Natural killer cell treated with Interleukin-12 subunit alpha and Interleukin-12 subunit beta and Interleukin-15 and Interleukin-18, amount 100 ng/mL, for 72 hours (primary cell): ENCODE results near the gene TFIP11. TPM values are rescaled to one million over a fixed set of nuclear protein-coding genes. Genes with fewer than 3 reads are reported as not detected.
A peak's percentile ranks its signal among the peaks of the same experiment; 100 is the strongest.

Experiments used
- ATAC-seq, 2 donors: fragments of 150-1000 bp; cut with Tn5 transposase in 1 of 2; sonication (Bioruptor Pico), chemical (Tn5 transposase) in 1 of 2; 2 replicates each; pipeline ENCODE4 v1.10.0; 2021
- DNase-seq: peaks from one replicate; pipeline ENCODE4 v3.0.0; 2022; ENCODE audit warnings: low spot score
- H3K27ac Mint-ChIP-seq, 2 donors: 1 replicate in 1 of 2; 2 replicates in 1 of 2; pipeline ENCODE4 v1.8.0; 2022; ENCODE audit warnings: mixed read lengths in 2 of 2, mild to moderate bottlenecking in 1 of 2, moderate library complexity in 1 of 2
- H3K27me3 Mint-ChIP-seq, 2 donors: 1 replicate in 1 of 2; 2 replicates in 1 of 2; pipeline ENCODE4 v1.8.0; 2022; ENCODE audit warnings: mixed read lengths in 2 of 2
- H3K36me3 Mint-ChIP-seq: one replicate; pipeline ENCODE4 v1.8.0; 2022; ENCODE audit warnings: mixed read lengths
- H3K4me1 Mint-ChIP-seq, 2 donors: 1 replicate in 1 of 2; 2 replicates in 1 of 2; pipeline ENCODE4 v1.8.0; 2022; ENCODE audit warnings: low read depth in 2 of 2, mixed read lengths in 2 of 2, mild to moderate bottlenecking in 1 of 2
- H3K4me3 Mint-ChIP-seq: one replicate; pipeline ENCODE4 v1.8.0; 2022; ENCODE audit warnings: mixed read lengths
- H3K9me3 Mint-ChIP-seq: 2 replicates; pipeline ENCODE4 v1.8.0; 2022; ENCODE audit warnings: mixed read lengths
- total RNA-seq, 2 donors: library from RNA; stranded (reverse); gene quantifications; one replicate each; pipeline ENCODE4 v1.2.3, GENCODE V29; 2022

Gene TFIP11
- total RNA-seq, 2 donors from 2014 or later = 56.5 to 57.7 TPM

DNA sequence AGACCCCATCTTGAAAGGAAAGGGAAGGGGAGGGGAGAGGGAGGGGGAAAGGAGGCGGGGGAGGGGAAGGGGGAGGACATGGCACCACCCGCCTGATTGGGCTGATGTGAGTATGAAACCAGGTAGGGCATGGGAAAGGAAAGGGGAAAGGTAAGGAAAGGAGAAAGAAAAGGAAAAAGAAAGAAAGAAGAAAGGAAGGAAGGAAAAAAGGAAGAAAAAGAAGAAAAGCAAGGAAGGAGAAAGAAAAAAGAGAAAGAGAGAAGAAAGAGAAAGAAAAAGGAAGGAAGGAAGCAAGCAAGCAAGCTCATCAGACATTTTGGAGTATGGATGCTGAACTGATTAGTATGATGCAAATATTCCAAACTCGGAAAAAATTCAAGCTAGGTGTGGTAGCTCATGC is 36.0 kb upstream of the TFIP11 start:
- Mint-ChIP-seq H3K9me3 (no peaks in the 10 kb centered on the region), H3K4me1 (peaks cover 53 to 54% of the 10 kb centered on the region in 2 donors), H3K27me3 (no peaks in the 10 kb centered on the region), H3K27ac (peak overlapping the region; percentile 89 to 91), H3K4me3 (no peak overlapping the region), H3K36me3 (peaks cover 12% of the 10 kb centered on the region)
- ATAC-seq (no peak), DNase-seq (no peak)

DNA sequence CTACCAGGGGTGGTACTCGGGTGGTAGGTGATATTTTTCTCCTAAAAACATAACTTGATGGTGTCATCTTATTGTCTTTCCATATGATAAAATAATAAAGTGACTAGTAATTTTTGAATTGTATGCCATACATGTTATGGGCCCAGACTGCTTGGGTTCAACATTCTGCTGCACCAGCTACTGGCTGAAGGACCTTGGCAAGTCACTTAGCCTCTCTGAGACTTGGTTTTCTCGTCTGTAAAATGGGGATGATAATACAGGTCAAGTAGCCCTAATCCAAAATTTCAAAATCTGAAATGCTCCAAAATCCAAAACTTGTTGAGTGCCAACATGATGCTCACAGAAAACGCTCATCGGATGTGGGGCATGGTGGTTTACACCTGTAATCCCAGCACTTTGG is 35.6 kb upstream of the TFIP11 start:
- peaks cover 12% of the 10 kb centered on the region for H3K36me3 Mint-ChIP-seq
- no peaks in the 10 kb centered on the region for H3K9me3 Mint-ChIP-seq
- peaks cover 52% of the 10 kb centered on the region in 2 donors for H3K4me1 Mint-ChIP-seq
- ATAC-seq (no peak), DNase-seq (no peak)
- no peaks in the 10 kb centered on the region for H3K27me3 Mint-ChIP-seq
- peak overlapping the region; percentile 85 for H3K4me3 Mint-ChIP-seq
- peak overlapping the region; percentile 89 to 91 for H3K27ac Mint-ChIP-seq

DNA sequence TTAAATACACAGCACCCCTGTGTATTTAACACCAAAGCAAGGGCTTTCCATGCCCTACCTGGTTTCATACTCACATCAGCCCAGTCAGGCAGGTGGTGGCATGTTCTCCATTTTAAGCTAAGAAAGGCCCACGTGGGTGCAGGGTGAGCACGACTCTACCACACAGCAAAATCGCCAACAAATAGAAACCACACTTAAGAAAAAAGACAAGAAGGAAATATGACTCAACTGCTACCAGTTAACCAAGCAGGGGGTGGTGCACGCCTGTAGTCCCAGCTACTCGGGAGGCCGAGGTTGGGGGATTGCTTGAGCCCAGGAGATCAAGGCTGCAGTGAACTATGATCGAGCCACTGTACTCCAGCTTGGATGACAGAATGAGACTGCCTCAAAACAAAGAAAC is 35.2 kb upstream of the TFIP11 start:
- ATAC-seq = peak; percentile 86 to 87
- peaks cover 55 to 56% of the 10 kb centered on the region in 2 donors for H3K4me1 Mint-ChIP-seq
- H3K27ac Mint-ChIP-seq = peak overlapping the region; percentile 89 to 91

DNA sequence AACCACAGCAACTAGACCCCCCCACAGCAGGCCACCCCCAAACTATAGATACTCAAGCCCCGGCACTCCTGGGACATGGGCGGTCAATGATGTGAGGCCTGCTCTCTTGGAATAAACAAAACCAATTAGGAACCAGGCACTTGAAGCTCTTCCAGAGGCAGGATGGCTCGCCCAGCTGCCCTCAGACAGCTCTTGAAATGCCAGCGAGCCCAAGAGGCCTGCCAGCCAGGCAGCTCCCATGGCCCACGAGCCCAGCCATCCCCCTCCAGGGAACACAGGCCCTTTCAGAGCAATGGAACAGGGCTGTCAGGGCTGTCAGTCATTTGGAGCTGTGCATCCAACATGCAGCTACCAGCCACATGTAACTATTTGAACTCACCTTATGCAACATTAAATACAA is 34.0 kb upstream of the TFIP11 start:
- H3K4me1 Mint-ChIP-seq = peaks cover 52 to 58% of the 10 kb centered on the region in 2 donors
- H3K36me3 Mint-ChIP-seq = peaks cover 12% of the 10 kb centered on the region
- DNase-seq (no peak), ATAC-seq (no peak)
- H3K27me3 Mint-ChIP-seq = no peaks in the 10 kb centered on the region
- no peaks in the 10 kb centered on the region for H3K9me3 Mint-ChIP-seq
- H3K4me3 Mint-ChIP-seq = peak overlapping the region; percentile 85
- peak overlapping the region; percentile 89 to 91 for H3K27ac Mint-ChIP-seq

More for the DNA sequence above, 35.2 kb upstream of the TFIP11 start:
- no peaks in the 10 kb centered on the region for H3K27me3 Mint-ChIP-seq
- no peaks in the 10 kb centered on the region for H3K9me3 Mint-ChIP-seq
- peaks cover 12% of the 10 kb centered on the region for H3K36me3 Mint-ChIP-seq
- peak; percentile 68 for DNase-seq
- peak overlapping the region; percentile 85 for H3K4me3 Mint-ChIP-seq

DNA sequence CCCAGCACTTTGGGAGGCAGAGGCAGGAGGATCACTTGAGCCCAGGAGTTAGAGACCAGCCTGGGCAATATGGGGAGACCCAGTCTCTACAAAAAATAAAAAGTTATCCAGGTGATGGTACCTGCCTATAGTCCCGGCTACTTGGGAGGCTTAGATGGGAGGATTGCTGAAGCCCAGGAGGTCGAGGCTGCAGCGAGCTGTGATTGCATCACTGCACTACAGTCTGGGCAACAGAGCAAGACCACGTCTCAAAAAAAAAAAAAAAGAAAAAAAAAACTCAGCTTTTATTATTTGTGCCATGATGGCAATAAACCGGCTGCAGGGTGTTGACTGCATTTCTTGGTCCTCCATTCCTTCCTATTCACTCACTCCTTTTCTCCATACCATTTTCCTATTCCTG is 33.6 kb upstream of the TFIP11 start:
- DNase-seq (no peak), ATAC-seq (no peak)
- Mint-ChIP-seq H3K36me3 (peaks cover 12% of the 10 kb centered on the region), H3K27me3 (no peaks in the 10 kb centered on the region), H3K4me1 (peaks cover 51 to 56% of the 10 kb centered on the region in 2 donors), H3K4me3 (peak overlapping the region; percentile 85), H3K27ac (peak overlapping the region; percentile 89 to 91), H3K9me3 (no peaks in the 10 kb centered on the region)

DNA sequence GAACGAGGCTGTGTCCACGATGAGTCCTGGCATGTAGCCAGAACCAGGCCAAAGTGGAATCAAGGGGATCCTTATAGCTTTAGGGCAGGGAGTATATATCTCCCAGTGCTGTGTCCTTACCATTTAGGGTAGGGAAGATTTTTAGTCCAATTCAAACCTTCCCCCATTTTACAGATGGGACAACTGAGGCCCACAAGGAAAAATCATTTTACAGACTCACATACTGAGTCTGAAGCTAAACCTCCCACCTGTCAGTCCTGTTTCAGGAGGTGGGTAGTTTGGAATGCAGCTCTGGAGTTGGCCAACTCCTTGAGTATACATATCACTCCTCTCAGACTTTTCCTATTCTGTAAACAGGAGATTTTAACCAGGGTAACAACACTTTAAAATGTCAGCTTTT is 33.1 kb upstream of the TFIP11 start:
- peak overlapping the region; percentile 80 to 91 for H3K27ac Mint-ChIP-seq
- H3K4me1 Mint-ChIP-seq = peaks cover 47 to 52% of the 10 kb centered on the region in 2 donors
- peaks cover 12% of the 10 kb centered on the region for H3K36me3 Mint-ChIP-seq
- no peak overlapping the region for H3K4me3 Mint-ChIP-seq
- ATAC-seq (no peak), DNase-seq (no peak)
- no peaks in the 10 kb centered on the region for H3K9me3 Mint-ChIP-seq
- H3K27me3 Mint-ChIP-seq = no peaks in the 10 kb centered on the region

DNA sequence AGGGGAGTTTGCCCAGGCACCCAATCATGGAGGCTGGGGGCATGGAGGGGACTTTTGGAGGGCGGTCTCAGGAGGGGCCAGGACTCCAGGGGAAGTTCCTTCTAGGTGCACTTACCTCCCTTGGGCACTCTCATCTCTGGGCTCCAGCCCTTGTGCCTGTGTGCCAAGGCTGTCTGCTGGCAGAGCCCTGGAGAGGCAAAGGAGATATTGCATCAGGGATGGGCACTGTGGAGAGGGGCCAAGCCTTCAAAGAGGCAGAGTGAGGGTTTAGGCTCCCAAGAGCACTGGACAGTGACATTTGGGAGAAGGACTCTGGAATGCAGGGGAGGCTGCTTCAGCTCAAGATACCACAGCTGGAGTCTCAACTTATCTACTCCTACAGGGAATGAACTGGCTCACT is 32.2 kb upstream of the TFIP11 start:
- peaks cover 12% of the 10 kb centered on the region for H3K36me3 Mint-ChIP-seq
- no peaks in the 10 kb centered on the region for H3K27me3 Mint-ChIP-seq
- no peaks in the 10 kb centered on the region for H3K9me3 Mint-ChIP-seq
- peaks cover 43 to 47% of the 10 kb centered on the region in 2 donors for H3K4me1 Mint-ChIP-seq
- ATAC-seq (no peak), DNase-seq (no peak)
- no peak overlapping the region for H3K4me3 Mint-ChIP-seq
- peak overlapping the region; percentile 63 to 80 for H3K27ac Mint-ChIP-seq

DNA sequence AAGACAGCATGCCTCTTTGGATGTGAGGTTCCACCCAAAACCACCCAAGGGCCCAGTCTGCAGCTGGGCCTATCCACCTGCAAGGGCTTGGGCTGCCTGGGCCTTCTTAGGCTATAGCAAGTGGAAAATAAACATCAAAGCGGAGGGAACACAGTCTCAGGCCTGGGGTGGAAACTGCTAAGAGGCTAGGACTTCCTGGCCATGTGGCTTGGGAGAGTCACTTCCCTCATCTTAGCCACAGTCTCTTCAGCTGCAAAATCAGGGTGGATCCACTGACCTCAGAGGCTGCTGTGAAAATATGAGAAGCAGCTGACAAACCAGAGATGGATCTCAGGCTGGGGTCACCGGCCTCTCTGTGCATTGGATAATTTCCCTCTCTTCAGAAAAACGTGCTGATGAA is 30.6 kb upstream of the TFIP11 start:
- DNase-seq = no peak
- Mint-ChIP-seq H3K36me3 (peaks cover 17% of the 10 kb centered on the region), H3K4me1 (peaks cover 46% of the 10 kb centered on the region in 2 donors), H3K4me3 (peak overlapping the region; percentile 70), H3K27me3 (no peaks in the 10 kb centered on the region), H3K27ac (peak overlapping the region; percentile 63 to 80), H3K9me3 (no peaks in the 10 kb centered on the region)
- ATAC-seq = peak; percentile 74 to 77

DNA sequence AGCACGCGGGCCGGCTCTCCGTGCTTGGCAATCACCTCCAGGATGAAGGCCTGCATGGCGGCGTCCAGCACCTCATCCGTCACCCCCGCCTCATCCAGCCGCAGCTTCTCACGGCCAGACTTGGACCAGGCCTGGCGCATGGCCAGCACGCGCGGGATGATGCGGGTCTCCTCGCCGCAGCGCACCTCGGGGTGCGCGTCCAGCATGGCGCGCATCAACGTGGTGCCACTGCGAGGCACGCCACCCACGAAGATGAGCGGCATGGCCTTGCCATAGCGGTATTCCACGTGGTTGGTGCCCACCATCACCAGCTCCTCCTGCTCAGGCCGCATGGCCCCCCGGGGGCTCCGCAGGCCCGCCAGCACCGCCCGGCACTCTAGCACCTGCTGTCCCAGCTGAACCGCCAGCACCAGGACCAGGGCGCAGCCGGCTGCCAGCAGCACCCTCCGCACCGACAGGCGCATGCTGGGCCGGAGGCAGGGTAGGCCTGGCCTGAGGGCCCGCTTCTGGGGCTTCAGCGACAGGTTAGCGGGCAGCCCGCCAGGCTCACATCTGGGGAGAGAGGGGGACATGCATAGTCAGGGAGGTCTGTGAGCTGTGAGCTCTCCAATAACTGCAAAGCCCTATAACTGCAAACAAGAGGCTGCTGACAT is 29.0 kb upstream of the TFIP11 start:
- H3K36me3 Mint-ChIP-seq = peaks cover 8% of the 10 kb centered on the region
- no peak overlapping the region for H3K27ac Mint-ChIP-seq
- no peaks in the 10 kb centered on the region for H3K27me3 Mint-ChIP-seq
- H3K4me1 Mint-ChIP-seq = peaks cover 35% of the 10 kb centered on the region in 2 donors
- no peaks in the 10 kb centered on the region for H3K9me3 Mint-ChIP-seq
- DNase-seq = no peak
- ATAC-seq = no peak
- no peak overlapping the region for H3K4me3 Mint-ChIP-seq

DNA sequence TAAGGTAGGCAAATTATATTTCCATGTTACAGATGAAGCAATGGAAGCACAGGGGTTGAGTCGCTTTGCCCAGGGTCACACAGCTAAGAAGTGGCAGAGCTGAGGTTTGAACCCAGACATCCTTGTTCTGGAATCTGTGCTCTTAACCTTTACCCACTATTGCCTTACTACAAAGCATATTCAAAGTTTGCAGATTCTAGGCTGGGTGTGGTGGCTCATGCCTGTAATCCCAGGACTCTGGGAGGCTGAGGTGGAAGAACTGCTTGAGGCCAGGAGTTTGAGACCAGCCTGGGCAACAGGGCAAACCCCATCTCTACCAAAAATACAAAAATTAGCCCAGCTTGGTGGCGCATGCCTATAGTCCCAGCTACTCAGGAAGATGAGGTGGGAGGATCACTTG is 27.8 kb upstream of the TFIP11 start:
- Mint-ChIP-seq H3K36me3 (peaks cover 8% of the 10 kb centered on the region), H3K9me3 (no peaks in the 10 kb centered on the region), H3K27me3 (no peaks in the 10 kb centered on the region), H3K4me1 (peaks cover 34% of the 10 kb centered on the region in 2 donors), H3K4me3 (no peak overlapping the region), H3K27ac (peak overlapping the region in 1 of 2 donors; percentile 86)
- ATAC-seq (no peak), DNase-seq (no peak)

DNA sequence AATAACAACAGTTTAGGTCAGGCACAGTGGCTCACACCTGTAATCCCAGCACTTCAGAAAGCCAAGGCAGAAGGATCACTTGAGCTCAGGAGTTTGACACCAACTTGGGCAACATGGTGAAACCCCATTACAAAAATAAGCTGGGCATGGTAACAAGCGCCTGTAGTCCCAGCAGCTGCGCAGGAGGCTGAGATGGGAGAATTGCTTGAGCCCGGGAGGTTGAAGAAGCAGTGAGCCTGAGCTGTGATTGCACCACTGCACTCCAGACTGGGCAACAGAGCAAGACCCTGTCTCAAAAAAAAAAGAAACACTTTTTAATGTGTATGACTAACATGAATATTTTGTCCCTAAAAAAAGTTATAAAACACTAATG is 24.5 kb upstream of the TFIP11 start:
- DNase-seq = no peak
- Mint-ChIP-seq H3K4me1 (peaks cover 20 to 27% of the 10 kb centered on the region in 2 donors), H3K36me3 (peaks cover 8% of the 10 kb centered on the region), H3K27me3 (no peaks in the 10 kb centered on the region), H3K4me3 (no peak overlapping the region), H3K27ac (peak overlapping the region in 1 of 2 donors; percentile 21), H3K9me3 (no peaks in the 10 kb centered on the region)
- ATAC-seq = no peak

DNA sequence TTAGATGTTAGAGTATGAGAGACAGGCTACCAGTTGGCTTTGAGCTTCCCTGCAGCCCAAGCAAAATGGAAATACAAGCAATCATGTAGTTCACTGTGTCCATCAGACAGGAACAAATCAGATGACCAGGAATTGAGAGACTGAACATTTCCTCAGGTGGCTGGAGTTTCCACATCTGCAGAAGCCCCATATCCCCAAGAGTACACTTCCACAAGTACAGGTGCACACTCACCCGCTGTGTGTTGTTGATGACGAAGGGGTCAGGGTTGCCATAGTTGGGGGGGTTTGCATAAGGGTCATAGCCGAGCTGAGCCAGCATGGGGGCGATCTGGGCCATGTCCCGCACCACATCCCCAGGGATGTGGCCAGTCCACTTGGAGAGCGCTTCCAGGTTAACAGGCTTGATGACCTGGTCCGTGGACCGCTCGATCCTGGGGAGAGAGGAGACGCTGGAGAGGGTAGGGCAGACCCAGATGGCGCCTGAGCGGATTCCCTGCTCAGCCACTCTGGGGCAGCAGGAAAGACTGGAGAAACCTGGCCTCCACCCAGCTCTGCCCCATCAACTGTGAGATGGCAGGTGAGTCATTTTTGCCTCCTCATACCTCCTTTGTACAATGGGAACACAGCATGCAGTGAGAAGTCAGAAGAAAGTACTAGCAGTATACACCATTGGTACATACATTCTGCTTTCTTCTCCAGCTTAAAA is 23.9 kb upstream of the TFIP11 start:
- peak overlapping the region; percentile 37 to 87 for H3K27ac Mint-ChIP-seq
- peaks cover 11% of the 10 kb centered on the region for H3K36me3 Mint-ChIP-seq
- H3K27me3 Mint-ChIP-seq = no peaks in the 10 kb centered on the region
- no peaks in the 10 kb centered on the region for H3K9me3 Mint-ChIP-seq
- H3K4me1 Mint-ChIP-seq = peaks cover 20 to 27% of the 10 kb centered on the region in 2 donors
- H3K4me3 Mint-ChIP-seq = no peak overlapping the region
- ATAC-seq (no peak), DNase-seq (no peak)

DNA sequence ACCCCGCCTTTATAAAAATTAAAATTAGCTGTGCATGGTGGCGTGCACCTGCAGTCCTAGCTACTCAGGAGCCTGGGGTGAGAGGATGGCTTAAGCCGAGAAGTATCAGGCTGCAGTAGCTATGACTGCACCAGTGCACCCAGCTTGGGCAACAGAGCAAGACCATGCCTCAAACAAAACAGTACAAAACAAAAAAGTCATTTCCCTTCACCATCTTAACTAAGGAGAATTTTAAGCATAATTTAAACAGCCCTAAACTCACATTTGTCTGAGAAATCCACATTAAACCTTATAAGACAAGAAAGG is 23.3 kb upstream of the TFIP11 start:
- ATAC-seq = no peak
- no peak for DNase-seq
- H3K27ac Mint-ChIP-seq = peak overlapping the region; percentile 37 to 87
- peaks cover 14% of the 10 kb centered on the region for H3K36me3 Mint-ChIP-seq
- peaks cover 20 to 27% of the 10 kb centered on the region in 2 donors for H3K4me1 Mint-ChIP-seq
- H3K4me3 Mint-ChIP-seq = no peak overlapping the region
- H3K27me3 Mint-ChIP-seq = no peaks in the 10 kb centered on the region
- no peaks in the 10 kb centered on the region for H3K9me3 Mint-ChIP-seq

DNA sequence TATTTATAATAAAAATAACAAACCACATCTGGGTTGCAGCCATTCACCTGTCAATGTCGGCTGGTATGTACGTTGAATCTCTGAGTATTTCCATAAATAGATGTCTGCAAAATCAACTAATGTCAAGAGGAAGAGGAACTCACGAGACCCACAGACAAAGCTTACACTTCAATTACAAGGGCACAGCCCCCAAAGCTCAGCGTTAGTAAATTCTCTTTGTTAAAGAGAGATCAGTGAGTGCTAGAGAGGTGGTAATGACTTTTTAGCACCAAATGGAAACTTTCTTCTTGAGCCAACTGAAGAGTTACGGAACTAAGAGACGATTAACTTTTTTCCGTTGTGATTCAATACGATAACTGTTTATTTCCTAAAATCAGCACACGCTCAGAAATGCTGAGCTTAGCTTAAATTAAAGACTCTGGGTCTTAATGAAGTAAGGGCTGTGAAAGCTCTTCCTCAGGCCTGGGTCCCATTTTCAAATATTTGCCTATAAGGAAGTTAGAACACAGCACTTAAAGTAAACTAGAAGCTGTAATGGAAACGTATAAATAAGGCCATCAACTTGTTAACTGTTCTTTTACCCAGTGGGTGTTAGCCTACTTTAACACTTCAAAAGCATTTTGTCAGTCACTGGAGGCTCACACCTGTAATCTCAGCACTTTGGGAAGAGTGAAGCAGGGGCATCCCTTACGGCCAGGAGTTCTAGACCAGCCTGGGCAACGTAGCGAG is 22.8 kb upstream of the TFIP11 start:
- no peak for ATAC-seq
- H3K4me3 Mint-ChIP-seq = no peak overlapping the region
- H3K27me3 Mint-ChIP-seq = no peaks in the 10 kb centered on the region
- peaks cover 20 to 27% of the 10 kb centered on the region in 2 donors for H3K4me1 Mint-ChIP-seq
- DNase-seq = no peak
- peak overlapping the region; percentile 37 to 87 for H3K27ac Mint-ChIP-seq
- H3K36me3 Mint-ChIP-seq = peaks cover 17% of the 10 kb centered on the region
- H3K9me3 Mint-ChIP-seq = no peaks in the 10 kb centered on the region
